Inflammatory macrophage treated with lipopolysaccharide for 1 hour (primary cell): ENCODE results near the gene GTF2F1.
"Not testable (repeated sequence)": the region's sequence is repeated elsewhere in the genome, so short reads cannot be mapped to it uniquely, and the experiment has no call there.

Experiments
- DNase-seq, 2 donors: peaks; one replicate each; pipeline ENCODE4 v3.0.0-alpha.2; 2020 to 2022

Gene GTF2F1

DNA sequence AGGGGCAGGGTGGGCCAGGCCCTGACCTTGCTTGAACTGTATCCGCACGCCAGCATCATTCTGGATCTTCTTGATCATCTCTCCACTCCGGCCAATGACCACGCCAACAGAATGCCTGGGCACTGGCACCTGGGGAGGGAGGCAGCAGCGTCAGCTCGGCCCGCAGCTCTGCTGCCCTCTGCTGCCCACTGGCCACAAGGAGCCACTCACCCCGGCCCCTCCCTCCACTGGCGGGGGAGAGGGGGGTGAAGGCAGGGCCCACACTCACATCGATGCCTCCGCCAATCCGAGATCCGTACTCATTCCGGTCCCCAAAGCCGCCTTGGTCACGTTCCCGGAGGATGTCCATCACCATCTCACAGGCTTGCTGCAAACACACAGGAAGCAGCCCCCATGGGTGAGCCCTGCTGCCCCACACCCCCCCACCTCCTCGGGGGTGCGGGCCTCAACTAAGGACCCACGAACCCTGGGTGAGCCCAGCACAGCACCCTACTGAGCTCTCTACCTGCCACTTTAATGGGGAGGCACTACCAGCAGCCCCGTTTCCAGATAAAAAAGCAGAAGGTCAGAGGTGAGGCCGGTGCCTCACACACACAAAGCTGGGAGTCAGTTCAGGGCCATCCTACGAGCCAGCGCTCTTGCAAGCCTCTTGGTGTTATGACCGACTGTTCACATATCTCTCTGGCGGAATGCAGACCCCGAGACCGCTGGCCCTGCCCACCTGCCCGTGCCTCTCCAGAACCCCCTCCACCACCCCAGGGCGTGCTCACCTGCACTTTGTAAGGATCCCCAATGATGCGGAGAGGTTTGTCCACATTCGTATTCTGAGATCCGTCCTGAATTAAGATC, 25.0 kb upstream of the GTF2F1 start:
- no peak for DNase-seq

DNA sequence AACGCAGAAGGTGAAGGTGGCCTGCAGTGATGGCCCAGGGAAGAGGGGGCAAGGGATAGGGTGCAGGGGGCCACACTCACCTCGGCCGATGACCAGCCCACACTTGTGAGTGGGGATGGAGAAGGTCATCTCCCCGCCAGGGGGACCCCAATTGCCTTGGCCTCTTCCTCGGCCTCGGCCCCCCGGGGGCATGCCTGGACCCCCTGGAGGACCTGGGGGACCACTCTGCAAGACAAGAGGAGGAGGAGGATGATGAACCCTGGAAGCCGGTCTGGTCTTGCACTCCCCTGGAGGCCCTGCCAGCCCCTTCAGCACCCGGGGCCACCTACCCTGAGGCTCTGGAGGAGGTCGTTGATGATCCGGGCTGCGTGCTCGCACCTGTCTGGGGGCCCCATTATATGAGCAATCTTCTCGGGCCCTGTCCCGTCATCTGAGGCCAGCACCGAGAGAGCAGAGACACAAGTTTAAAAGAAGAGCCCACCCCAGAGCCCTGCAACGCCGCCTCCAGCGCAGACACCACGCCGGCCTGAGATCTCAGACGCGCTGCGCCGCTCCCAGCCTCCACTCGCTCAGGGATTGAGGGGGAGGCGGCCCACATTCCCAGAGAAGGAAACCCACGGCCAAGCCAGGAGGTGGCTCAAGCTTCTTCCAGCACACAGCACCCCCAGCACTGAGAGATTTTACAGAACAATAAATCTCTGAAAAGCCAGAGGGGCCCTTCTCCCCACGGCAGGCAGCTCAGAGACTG, 23.9 kb upstream of the GTF2F1 start:
- no peak for DNase-seq

DNA sequence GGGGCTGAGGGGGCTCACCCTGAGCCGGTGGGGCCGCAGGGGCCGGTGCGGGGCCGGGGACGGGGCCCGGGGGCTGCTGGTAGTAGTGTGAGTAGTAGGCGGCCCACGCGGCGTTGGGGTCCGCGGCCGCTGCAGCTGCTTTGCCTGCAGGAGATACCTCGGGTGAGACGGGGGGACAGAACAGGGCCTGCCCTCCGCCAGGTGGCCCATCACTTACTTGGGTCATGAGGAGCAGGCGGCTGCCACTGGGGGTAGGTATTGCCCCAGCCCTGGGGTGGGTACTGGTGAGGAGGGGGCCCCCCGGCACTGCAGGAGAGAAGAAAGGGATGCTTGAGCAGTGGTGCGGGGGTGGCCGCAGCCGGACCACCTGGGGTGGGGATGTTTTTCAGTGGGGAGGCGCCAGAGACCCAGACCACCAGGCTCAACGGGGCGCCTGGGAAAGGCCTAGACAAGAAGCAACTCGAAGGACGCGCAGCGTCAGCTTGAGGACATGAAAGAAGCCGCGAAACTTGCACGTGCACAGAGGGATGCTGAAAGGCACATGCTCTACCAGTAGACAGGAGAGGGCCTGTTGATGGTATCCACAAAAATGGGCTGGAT, 22.7 kb upstream of the GTF2F1 start:
- DNase-seq = no peak

DNA sequence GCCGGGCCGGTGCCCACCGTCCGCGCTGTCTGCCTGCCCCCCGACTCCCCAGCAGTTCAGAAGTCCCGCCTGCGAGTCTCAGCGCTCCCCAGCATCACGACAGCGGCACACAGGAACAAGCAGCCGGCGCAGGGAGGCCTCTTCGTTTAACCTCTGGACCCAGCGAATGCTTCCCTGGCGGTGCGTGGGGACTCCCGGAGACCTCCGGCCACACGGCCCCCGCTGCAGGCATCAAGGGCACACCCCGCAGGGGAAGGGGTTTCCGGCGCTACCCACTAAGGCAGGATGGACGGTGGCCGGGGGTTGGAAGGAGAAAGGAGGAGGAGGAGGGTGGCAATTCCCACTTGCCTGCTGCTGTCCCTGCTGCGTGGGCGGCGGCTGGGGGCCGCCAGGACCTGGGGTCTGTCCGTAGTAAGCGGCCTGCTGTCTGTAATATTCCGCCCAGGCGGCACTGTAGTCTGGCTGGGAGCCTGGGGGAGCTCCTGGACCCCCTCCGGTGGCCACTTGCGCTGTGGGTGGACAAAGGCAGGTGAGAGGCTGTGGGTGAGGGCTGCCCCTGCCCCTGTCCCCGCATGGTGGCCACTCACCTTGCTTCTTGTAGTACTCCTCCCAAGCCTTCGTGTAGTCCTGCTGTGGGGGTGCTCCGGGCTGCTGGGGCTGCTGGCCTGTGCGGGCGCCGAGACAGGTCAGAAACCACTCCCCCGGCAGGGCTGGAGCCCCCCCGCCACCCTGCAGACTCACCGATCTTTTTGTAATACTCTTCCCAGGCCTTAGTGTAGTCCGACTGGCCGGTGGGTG, 22.0 kb upstream of the GTF2F1 start:
- DNase-seq = no peak

DNA sequence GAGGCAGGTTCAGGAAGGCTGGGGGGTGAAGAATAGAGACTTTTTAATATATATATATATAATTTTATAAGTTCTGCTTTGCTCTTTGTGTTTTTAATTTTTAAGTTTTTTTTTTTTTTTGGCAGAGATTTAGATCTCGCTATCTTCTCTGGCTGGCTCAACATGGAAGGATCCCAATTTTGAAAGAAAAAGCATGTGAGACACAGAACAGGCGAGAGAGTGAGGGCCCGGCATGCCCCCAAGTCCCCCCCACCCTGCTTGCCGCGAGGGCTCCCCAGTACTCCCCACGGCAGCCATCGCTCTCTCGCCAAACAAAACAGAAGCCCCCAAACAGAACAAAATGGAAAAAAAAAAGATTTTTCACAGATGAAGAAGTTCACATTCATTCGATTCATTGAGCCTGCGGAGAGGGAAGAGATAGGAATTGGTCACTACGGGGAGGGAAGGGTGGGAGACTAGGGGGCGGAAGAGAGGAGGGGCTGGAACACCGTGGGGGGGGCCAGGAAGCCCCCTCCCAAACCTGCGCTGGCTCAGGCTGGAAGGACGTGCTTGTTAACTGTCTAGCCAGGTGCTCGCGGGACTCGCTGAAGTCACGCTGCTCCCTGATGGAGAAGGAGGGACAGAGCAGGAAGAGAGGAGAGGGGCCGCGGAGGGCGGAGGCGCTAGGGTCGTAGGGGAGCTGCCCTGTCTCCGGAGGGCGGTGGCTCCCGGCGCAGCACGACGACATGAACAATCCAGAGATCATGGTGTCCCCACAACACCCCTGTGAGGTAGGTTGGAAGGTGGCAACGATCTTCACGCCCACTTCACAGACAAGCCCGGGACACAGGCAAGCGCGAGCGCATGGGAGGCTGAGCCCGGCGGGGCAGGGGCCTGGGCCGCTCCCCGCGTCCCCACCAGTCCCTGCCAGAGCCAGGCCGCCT, 21.0 kb upstream of the GTF2F1 start:
- DNase-seq = no peak

DNA sequence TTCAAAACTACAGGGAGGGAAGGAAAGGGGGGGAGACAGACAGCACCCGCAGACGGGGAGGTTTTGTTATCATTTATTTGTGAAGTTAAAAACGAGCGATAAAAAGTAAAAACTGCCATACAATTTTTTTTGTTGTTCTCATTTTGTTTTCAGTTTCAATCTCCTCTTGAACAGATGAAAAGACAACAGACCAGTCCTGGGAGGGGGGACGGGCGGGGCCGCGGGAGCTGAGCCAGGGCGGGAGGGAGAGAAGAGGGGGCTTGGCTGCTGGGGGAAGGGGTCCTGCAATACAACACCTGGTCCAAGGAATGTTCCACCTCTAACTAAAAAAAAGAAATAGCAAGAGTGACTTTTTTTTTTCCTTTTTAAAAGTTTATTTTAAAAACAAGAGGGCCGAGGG, 20.3 kb upstream of the GTF2F1 start:
- DNase-seq = no peak

DNA sequence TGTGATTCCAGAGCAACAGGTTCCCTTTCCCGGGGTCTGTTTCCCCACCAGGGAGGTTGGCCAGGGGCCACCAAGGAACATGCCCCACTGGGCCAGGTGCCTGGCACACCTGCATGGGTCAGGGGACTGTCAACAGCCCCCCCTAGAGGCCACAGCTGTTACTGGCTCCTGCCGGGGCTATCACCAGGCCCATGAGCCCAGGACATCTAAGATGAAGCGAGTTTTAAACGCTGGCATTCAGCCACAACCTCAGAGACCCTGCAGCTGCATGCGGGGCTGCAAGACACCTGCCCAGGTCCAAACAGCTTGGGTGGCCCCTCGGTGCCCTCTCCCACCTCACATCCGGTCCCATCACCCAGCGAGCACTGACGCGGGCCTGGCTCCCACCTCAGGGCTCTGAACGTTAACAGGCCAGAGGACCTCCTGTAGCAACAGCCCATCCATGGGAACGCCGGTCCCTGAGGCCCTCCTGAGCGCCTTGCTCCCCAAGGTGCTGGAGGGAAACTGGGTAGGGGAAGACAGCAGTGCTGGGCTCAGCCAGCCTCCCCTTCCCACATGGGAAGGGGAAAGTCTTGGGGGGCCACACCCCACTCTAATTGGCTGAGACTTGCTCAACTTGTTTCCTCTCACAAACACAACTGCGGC, 19.6 kb upstream of the GTF2F1 start:
- no peak for DNase-seq

DNA sequence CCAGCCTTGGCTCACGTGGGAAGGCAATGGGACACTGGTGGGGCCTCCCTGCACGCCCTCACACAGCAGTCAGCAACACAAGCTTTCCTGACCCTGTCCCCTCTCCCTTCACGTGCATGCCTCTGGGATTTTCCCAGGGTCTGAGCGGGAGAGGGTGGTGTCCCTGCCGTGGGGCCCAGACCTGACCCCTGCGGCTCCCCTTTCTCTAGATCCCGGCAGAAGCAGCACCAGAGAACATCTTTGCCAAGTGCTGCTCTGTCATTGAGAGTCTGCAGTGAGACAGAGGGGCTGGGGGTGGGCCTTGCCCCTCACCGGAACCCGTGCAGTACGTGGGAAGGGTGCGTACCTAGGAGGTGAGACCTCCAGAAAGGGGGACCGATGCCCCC, 19.1 kb upstream of the GTF2F1 start:
- no peak for DNase-seq

DNA sequence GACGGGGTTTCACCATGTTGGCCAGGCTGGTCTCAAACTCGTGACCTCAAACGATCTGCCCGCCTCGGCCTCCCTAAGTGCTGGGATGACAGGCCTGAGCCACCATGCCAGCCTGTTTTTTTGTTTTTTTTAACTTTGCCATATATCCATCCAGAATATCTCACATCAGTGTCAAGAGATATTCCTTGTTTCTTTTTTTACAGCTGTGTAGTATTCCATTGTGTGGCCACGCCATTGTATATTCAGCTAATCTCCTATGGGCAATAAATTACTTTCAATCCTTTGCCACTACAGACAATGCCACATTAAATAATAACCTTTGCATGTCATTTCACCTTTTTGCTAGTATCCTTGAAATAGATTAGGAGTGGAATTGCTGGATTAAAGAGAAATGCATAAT, 16.4 kb upstream of the GTF2F1 start:
- DNase-seq = no peak

DNA sequence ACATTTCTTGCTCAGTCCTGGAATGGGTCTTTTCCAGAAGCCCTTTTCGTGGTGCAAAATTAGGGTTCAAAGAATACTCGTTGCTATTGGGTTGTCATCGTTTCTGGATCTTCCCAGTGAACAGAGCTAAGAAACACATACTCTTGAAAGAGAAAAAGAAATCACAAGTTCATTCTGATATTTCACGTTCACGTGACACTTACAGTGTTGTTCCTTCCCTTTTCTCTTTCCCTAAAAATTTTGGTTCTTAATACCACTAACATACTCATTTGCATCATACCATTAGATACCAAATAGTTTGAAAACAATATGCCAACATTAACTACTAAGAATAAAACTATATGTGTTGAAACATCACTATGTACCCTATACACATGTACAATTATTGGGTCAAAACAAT, 13.4 kb upstream of the GTF2F1 start:
- peak; percentile 37 to 58 for DNase-seq

DNA sequence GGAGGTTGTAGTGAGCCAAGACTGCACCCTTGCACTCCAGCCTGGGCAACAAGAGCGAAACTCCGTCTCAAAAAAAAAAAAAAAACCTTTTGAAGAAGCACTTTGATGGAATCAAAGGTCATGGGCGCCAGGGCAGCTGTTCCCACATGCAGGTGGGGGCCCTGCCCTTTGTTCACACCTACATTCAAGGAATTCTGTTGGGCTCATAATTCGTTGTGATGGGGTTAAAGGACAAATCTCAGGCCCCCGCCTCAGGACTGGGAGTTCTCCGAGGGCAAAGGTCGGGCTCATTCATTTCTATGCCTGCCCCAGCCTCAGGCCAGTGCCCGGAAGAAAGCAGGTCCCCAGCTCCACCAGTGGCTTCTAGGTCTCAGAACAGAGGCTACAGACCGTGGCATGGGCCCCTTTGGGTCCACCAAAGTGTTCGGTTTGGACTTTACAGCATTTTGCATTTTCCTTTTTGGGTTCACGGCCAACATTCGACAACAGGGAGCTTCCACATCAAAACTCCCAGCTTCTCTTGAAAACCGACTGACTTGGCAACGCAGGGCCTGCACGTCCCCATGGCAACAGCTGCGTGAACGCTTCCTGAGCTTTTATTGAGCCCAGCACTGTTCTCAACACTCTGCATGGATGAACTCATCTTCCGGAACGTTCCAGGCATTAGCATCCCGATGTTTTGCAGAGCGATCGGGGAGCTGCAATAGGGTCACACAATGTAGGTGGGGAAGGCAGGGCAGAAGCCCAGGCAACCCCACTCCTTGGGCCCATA, 10.1 kb upstream of the GTF2F1 start:
- DNase-seq = no peak

DNA sequence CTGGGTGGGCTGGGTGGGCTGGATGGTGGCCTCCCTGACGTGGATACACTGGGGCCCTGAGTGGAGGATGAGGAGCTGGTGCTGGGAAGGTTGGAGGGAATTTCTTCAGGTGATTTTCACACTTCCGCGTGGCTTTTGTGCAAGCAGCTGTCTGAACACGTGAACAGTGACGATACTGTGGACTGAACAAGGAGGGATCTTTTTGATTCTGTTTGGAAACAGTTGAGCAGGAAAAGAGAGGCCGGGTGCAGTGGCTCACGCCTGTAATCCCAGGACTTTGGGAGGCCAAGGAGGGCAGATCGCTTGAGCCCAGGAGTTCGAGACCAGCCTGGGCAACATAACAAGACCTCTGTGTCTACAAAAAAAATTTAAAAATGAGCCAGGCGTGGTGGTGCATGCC, 9.1 kb upstream of the GTF2F1 start:
- no peak for DNase-seq

DNA sequence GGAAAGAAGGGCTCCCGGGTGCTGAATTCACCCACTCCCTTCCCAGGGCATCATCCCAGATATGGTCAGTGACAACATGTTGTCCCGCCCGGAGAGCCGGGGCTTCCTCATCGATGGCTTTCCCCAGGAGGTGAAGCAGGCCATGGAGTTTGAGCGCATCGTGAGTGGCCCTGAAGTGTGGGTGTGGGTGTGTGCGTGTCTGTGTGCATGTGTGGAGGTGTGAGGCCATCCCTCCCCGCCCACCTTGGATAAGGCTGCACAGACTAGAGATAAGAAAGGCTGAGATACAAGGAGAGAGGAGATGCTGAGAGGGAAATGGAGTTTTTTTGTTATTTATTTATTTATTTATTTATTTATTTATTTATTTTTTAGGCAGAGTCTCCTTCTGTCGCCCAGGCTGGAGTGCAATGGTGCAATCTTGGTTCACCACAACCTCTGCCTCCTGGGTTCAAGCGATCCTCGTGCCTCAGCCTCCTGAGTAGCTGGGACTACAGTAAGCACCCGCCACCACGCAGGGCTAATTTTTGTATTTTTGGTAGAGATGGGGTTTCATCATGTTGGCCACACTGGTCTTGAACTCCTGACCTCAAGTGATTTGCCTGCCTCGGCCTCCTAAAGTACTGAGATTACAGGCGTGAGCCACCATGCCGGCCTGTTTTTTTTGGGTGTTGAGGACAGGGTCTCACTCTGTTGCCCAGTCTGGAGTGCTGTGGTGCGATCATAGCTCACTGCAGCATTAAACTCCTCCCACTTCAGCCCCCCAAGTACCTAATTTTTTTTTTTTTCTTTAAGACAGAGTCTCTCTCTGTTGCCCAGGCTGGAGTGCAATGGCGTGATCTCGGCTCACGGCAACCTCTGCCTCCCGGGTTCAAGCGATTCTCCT, 7.3 kb upstream of the GTF2F1 start:
- not testable (repeated sequence) for DNase-seq

DNA sequence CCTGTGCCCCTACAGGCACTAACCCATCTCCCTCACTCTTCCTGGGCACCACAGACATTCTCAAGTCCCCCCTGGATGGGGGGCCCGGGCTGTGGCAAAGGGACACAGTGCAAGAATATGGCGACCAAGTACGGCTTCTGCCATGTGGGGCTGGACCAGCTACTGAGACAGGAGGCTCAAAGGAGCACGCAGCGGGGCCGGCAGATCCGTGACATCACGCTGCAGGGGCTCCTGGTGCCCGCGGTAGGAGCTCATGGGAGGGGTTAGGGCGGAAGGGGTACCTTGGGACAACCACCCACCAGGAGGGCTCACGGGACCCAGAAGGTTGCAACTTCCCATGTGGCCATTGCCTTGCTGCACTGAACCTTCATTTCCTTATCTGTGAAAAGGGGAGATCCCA, 3.3 kb upstream of the GTF2F1 start:
- no peak for DNase-seq

DNA sequence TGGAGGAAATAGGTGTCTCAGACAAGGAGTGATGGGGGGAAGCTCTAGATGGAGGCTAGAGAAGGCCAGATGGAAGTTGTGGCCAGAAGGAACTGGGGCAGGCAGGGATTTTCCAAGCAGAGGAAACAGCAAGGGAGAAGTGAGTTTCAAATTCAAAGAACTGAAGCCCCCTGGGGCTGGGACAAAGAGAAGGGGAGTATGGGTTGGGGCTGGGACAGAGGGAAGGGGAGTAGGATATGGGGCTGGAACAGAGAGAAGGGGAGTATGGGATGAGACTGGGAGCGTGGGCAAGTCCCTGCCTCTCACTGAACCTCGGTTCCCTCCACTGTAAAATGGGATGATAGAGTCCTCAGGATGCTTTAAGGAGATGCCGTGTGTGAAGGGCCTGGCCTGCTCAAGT, 1.9 kb upstream of the GTF2F1 start:
- no peak for DNase-seq

DNA sequence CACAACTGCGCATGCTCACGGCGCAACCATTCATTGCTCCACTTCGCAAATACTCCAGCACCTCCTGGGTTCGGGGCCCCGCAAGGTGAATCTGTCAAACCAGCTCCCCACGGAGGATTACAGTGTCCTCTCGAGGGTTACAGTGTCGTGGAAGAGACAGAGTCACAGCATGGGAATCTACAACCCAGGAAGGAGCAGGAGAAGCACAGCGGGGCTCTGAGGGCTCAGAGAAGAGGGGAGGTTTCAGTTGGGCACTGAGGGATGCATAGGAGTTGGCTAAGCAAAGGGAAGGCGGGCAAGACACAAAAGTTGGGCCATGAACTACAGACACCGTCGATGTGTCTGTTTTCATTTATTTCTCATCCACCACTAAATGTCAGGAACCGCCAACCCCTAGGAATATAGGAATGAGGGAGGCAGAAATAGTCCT, 1.0 kb upstream of the GTF2F1 start:
- no peak for DNase-seq

DNA sequence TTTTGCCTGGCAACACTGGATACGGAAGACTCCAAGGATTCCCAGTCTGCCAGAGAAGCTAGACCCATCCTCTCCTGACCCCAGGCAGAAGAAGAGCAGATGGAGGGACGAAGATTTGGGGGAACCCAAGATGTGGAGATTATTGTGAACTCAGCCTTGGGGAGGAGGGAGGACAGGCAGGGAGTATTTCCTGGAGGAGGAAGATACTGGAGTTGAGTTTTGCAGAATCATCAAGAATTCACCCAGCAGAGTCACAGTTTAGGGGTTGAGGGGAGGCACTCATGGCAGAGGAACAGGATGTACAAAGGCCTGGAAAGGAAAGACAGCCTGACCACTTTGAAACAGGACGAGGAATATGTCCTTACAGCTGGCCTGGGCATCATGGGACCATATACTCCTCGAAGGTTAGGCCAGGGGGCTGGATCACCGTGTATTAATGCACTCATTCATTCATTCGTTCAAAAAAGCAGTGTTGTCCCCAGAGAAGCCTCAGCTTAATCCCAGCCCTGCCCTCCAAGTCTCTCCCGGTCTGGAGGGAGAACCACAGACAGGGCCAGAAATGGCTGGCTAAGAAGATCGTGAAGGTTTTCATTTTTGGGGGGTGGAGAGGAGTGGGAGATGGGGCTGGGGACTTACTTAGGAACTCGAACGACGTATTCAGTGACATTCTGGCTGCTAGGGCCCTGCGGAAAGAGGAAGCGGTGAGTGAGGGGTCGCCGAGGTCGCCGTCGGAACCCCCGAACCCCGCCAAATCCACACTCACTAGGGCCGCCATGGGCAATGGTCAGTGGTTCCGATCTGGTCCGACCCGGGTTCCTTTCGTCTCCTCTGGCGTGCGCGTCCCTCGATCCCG, 517 bp downstream of the GTF2F1 start:
- peak in 1 of 2 donors; percentile 10 for DNase-seq

DNA sequence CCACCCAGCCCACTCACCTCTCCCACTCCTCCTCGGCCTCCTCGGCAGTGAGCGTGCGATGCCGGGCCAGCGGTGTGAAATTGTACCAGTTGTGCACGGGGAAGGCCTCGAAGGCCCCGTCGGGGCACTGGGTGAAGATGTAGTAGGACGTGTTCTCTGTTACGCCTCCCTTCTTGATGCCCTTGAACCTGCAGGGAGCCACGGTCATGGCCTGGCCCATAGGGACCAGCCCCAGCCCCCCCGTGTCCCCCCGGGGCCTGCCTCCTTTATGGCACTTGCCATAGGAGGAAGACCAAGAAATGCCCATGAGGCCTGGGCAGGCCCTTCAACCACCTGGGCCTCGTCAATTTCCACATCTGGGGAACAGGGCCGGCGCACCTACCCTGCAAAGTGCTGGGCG, 5.6 kb downstream of the GTF2F1 start:
- no peak for DNase-seq

DNA sequence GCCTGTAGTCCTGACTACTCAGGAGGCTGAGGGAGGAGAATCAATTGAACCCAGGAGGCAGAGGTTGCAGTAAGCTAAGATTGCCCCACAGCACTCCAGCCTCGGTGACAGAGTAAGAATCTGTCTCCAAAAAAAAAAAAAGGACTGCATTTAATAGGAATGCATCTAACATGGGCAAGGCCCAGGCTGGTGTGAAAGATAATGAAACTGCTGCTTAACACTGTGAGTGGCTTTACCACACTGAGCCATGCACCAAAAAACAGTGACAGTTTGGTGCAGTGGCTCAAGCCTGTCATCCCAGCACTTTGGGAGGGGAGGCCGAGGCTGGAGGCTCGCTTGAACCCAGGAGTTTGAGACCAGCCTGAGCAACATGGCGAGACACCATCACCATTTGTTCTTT, 8.6 kb downstream of the GTF2F1 start:
- DNase-seq = no peak
